Astrocyte (in vitro differentiated cells and primary cell): Measurements from ENCODE around the gene PRKCA.

Source experiments
- EZH2 ChIP-seq: IDR thresholded peaks from 2 replicates; pipeline ENCODE4 v1.6.1; 2012; ENCODE audit warnings: mild to moderate bottlenecking, low read length, inconsistent platforms; ENCODE audit not compliant: insufficient read depth
- TF ChIP-seq, protein P1 (sequence below): IDR thresholded peaks from 2 replicates; pipeline ENCODE4 v1.5.1; 2011; ENCODE audit warnings: low read depth, mild to moderate bottlenecking, inconsistent platforms, low read length, moderate library complexity; ENCODE audit not compliant: insufficient read depth

DNA sequence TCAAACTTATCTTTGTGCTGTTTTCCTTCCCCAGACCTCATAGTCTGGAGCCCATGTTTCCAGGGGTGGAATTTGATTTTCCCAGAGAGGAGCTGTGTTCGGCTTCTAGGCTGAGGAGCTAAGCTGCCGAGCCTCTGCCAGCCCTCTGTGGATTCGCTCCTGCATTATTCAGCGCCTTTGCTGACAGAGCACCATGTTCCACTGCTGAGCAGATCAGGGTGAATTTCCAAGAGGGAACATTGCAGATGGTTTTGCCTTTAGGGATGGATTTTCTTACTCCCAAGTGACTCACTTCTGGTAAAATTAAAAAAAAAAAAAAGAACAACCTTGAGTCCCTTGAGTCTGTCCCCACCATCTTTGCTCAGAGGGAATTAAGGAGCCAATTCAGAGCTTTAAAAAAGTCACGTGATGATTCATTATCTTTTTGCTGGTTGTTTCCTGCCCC lies 229.5 kb downstream of the PRKCA start:
- TF ChIP-seq, protein P1, sequence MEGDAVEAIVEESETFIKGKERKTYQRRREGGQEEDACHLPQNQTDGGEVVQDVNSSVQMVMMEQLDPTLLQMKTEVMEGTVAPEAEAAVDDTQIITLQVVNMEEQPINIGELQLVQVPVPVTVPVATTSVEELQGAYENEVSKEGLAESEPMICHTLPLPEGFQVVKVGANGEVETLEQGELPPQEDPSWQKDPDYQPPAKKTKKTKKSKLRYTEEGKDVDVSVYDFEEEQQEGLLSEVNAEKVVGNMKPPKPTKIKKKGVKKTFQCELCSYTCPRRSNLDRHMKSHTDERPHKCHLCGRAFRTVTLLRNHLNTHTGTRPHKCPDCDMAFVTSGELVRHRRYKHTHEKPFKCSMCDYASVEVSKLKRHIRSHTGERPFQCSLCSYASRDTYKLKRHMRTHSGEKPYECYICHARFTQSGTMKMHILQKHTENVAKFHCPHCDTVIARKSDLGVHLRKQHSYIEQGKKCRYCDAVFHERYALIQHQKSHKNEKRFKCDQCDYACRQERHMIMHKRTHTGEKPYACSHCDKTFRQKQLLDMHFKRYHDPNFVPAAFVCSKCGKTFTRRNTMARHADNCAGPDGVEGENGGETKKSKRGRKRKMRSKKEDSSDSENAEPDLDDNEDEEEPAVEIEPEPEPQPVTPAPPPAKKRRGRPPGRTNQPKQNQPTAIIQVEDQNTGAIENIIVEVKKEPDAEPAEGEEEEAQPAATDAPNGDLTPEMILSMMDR, result no peak
- TF ChIP-seq EZH2, result no peak
